Activated CD8-positive, alpha-beta memory T cell treated with anti-CD3 and anti-CD28 coated beads for 4 hours (primary cell): ENCODE measurements around the gene SERPINI1.
"Not testable (repeated sequence)": the region's sequence is repeated elsewhere in the genome, so short reads cannot be mapped to it uniquely, and the experiment has no call there.

Source experiments
- DNase-seq, 2 donors: peaks; one replicate each; pipeline ENCODE4 v3.0.0-alpha.2; 2020; ENCODE audit warnings: low read depth in 2 of 2

SERPINI1 gene

GRCh38 chr3:167787440-167787839 is 51.9 kb downstream of the SERPINI1 start:
- DNase-seq = no peak

GRCh38 chr3:167798443-167798842 is 62.9 kb downstream of the SERPINI1 start:
- no peak for DNase-seq

- DNase-seq = no peak
These were observed 73.4 kb downstream of the SERPINI1 start for GRCh38 chr3:167808910-167809309.

GRCh38 chr3:167810236-167810635 is 74.7 kb downstream of the SERPINI1 start:
- no peak for DNase-seq

- no peak for DNase-seq
These were observed 75.5 kb downstream of the SERPINI1 start for GRCh38 chr3:167811031-167811430.

- no peak for DNase-seq
These were observed 77.9 kb downstream of the SERPINI1 start for GRCh38 chr3:167813169-167814123.

- DNase-seq = no peak
These were observed 79.0 kb downstream of the SERPINI1 start for GRCh38 chr3:167814441-167814951.

GRCh38 chr3:167816953-167817352 is 81.4 kb downstream of the SERPINI1 start:
- DNase-seq = no peak

- no peak for DNase-seq
These were observed 84.8 kb downstream of the SERPINI1 start for GRCh38 chr3:167820102-167820865.

- DNase-seq = no peak
These were observed 85.8 kb downstream of the SERPINI1 start for GRCh38 chr3:167821248-167821805.

GRCh38 chr3:167823738-167824137 is 88.2 kb downstream of the SERPINI1 start:
- DNase-seq = no peak

GRCh38 chr3:167827588-167827987 is 92.1 kb downstream of the SERPINI1 start:
- not testable (repeated sequence) for DNase-seq

GRCh38 chr3:167829071-167829470 is 93.5 kb downstream of the SERPINI1 start:
- DNase-seq = no peak

- no peak for DNase-seq
These were observed 94.5 kb downstream of the SERPINI1 start for GRCh38 chr3:167830007-167830406.

- DNase-seq = no peak
These were observed 99.8 kb downstream of the SERPINI1 start for GRCh38 chr3:167835359-167835758.

GRCh38 chr3:167835953-167836352 is 100.4 kb downstream of the SERPINI1 start:
- no peak for DNase-seq

GRCh38 chr3:167837466-167837865 is 101.9 kb downstream of the SERPINI1 start:
- DNase-seq = no peak

- DNase-seq = no peak
These were observed 104.1 kb downstream of the SERPINI1 start for GRCh38 chr3:167839460-167840134.

- DNase-seq = no peak
These were observed 104.7 kb downstream of the SERPINI1 start for GRCh38 chr3:167840247-167840646.

GRCh38 chr3:167843481-167843880 is 108.0 kb downstream of the SERPINI1 start:
- DNase-seq = no peak

- no peak for DNase-seq
These were observed 108.4 kb downstream of the SERPINI1 start for GRCh38 chr3:167843886-167844285.

- no peak for DNase-seq
These were observed 109.0 kb downstream of the SERPINI1 start for GRCh38 chr3:167844528-167844927.
